ENCODE measurements around the gene CLEC1B.
"Not testable (repeated sequence)": the region's sequence is repeated elsewhere in the genome, so short reads cannot be mapped to it uniquely, and the experiment has no call there.

The CLEC1B gene

GRCh38 chr12:9999016-9999415 lies at the start of gene CLEC1B:
CLEC1B (minus strand) TSS chr12:9999121; CDS start chr12:9999100, 21 bp downstream.
- no peak for DNase-seq (ENCODE audit: low read depth in 2 of 2)

GRCh38 chr12:10048526-10048925 lies 49.6 kb upstream of the CLEC1B start:
- no peak for DNase-seq (ENCODE audit: low read depth in 2 of 2)

GRCh38 chr12:10042167-10042566 lies 43.2 kb upstream of the CLEC1B start:
- no peak for DNase-seq (ENCODE audit: low read depth in 2 of 2)

- DNase-seq (ENCODE audit: low read depth in 2 of 2): no peak
Observed at GRCh38 chr12:10033783-10034545, 35.0 kb upstream of the CLEC1B start.

- peak; percentile 55 to 58 for DNase-seq (ENCODE audit: low read depth in 2 of 2)
Observed at GRCh38 chr12:10031771-10032175, 32.9 kb upstream of the CLEC1B start.

- DNase-seq (ENCODE audit: low read depth in 2 of 2): no peak
Observed at GRCh38 chr12:10031321-10031720, 32.4 kb upstream of the CLEC1B start.

- no peak for DNase-seq (ENCODE audit: low read depth in 2 of 2)
Observed at GRCh38 chr12:10030446-10030845, 31.5 kb upstream of the CLEC1B start, which contains the start of gene CLEC9A. CLEC9A (plus strand) TSS chr12:10030682; CDS start chr12:10052688, 22,006 bp downstream.

- no peak for DNase-seq (ENCODE audit: low read depth in 2 of 2)
Observed at GRCh38 chr12:10027721-10028120, 28.8 kb upstream of the CLEC1B start.

- no peak for DNase-seq (ENCODE audit: low read depth in 2 of 2)
Observed at GRCh38 chr12:10027311-10027710, 28.4 kb upstream of the CLEC1B start.

- not testable (repeated sequence) for DNase-seq (ENCODE audit: low read depth in 2 of 2)
Observed at GRCh38 chr12:10026666-10027065, 27.7 kb upstream of the CLEC1B start.

- no peak for DNase-seq (ENCODE audit: low read depth in 2 of 2)
Observed at GRCh38 chr12:10025236-10025635, 26.3 kb upstream of the CLEC1B start.

- no peak for DNase-seq (ENCODE audit: low read depth in 2 of 2)
Observed at GRCh38 chr12:10021342-10021741, 22.4 kb upstream of the CLEC1B start.

GRCh38 chr12:10018386-10018785 lies 19.5 kb upstream of the CLEC1B start:
- DNase-seq (ENCODE audit: low read depth in 2 of 2): no peak

- no peak for DNase-seq (ENCODE audit: low read depth in 2 of 2)
Observed at GRCh38 chr12:10016881-10017280, 18.0 kb upstream of the CLEC1B start.

GRCh38 chr12:10015450-10015849 lies 16.5 kb upstream of the CLEC1B start:
- no peak for DNase-seq (ENCODE audit: low read depth in 2 of 2)

GRCh38 chr12:10012630-10013330 lies 13.9 kb upstream of the CLEC1B start:
- no peak for DNase-seq (ENCODE audit: low read depth in 2 of 2)

- no peak for DNase-seq (ENCODE audit: low read depth in 2 of 2)
Observed at GRCh38 chr12:10001171-10001776, 2.4 kb upstream of the CLEC1B start.

GRCh38 chr12:9992296-9992695 lies 6.6 kb downstream of the CLEC1B start:
- no peak for DNase-seq (ENCODE audit: low read depth in 2 of 2)

- no peak for DNase-seq (ENCODE audit: low read depth in 2 of 2)
Observed at GRCh38 chr12:9991876-9992275, 7.0 kb downstream of the CLEC1B start.

- no peak for DNase-seq (ENCODE audit: low read depth in 2 of 2)
Observed at GRCh38 chr12:9980126-9980525, 18.8 kb downstream of the CLEC1B start.

GRCh38 chr12:9977916-9978315 lies 21.0 kb downstream of the CLEC1B start:
- DNase-seq (ENCODE audit: low read depth in 2 of 2): no peak

GRCh38 chr12:9976626-9977025 lies 22.3 kb downstream of the CLEC1B start:
- DNase-seq (ENCODE audit: low read depth in 2 of 2): not testable (repeated sequence)

- no peak for DNase-seq (ENCODE audit: low read depth in 2 of 2)
Observed at GRCh38 chr12:9975614-9976013, 23.3 kb downstream of the CLEC1B start.
